ENCODE results near the gene CRLF1. TPM values are rescaled to one million over a fixed set of nuclear protein-coding genes. Genes with fewer than 3 reads are reported as not detected.

CRLF1 gene
- total RNA-seq, 2 experiments from 2014 or later = 1.3 TPM; not detected in 1

GRCh38 chr19:18647371-18647767 lies 40.8 kb upstream of the CRLF1 start:
- Histone ChIP-seq H3K27ac (ENCODE audit: low read depth, low read length, poor library complexity, severe bottlenecking) (no peak overlapping the region), H3K36me3 (ENCODE audit: insufficient read depth, low read length) (no peaks in the 10 kb centered on the region), H2AFZ (ENCODE audit: low read length) (no peak overlapping the region), H3K4me3 (ENCODE audit: low read depth, low read length, poor library complexity, severe bottlenecking) (no peak overlapping the region), H3K4me2 (ENCODE audit: low read length) (no peak overlapping the region), H3K9me2 (ENCODE audit: insufficient read depth, low read length) (no peaks in the 10 kb centered on the region), H4K20me1 (ENCODE audit: insufficient read depth, low read length) (no peaks in the 10 kb centered on the region), H3K9me3 (ENCODE audit: low read length) (no peaks in the 10 kb centered on the region), H3K79me2 (ENCODE audit: insufficient read depth, low read depth, low read length) (no peaks in the 10 kb centered on the region), H3K4me1 (ENCODE audit: insufficient read depth, low read length, poor library complexity, severe bottlenecking) (no peaks in the 10 kb centered on the region)
- ChIA-PET CTCF (ENCODE audit: unreplicated experiment) (no interaction called here), POLR2A (no interaction called here)
- no peak for TF ChIP-seq EZH2phosphoT487 (IDR thresholded peaks at IDR 0.05; ENCODE audit: borderline replicate concordance, low read depth, low read length)
- TF ChIP-seq CTCF (conservative IDR thresholded peaks at IDR 0.05; ENCODE audit: low read length) = no peak
- no peak for DNase-seq (ENCODE audit: low spot score)
- intact Hi-C loops (cut with micrococcal nuclease; ENCODE audit: unreplicated experiment) = no loop called here
- BruUV-seq (replicated peaks) = no TSS peak

GRCh38 chr19:18646535-18647370 lies 40.2 kb upstream of the CRLF1 start:
- BruUV-seq (replicated peaks) = no TSS peak
- DNase-seq (ENCODE audit: low spot score) = no peak
- Histone ChIP-seq H3K27ac (ENCODE audit: low read depth, low read length, poor library complexity, severe bottlenecking) (no peak overlapping the region), H3K9me2 (ENCODE audit: insufficient read depth, low read length) (no peaks in the 10 kb centered on the region), H3K79me2 (ENCODE audit: insufficient read depth, low read depth, low read length) (no peaks in the 10 kb centered on the region), H3K36me3 (ENCODE audit: insufficient read depth, low read length) (no peaks in the 10 kb centered on the region), H3K4me1 (ENCODE audit: insufficient read depth, low read length, poor library complexity, severe bottlenecking) (no peaks in the 10 kb centered on the region), H3K9me3 (ENCODE audit: low read length) (no peaks in the 10 kb centered on the region), H4K20me1 (ENCODE audit: insufficient read depth, low read length) (no peaks in the 10 kb centered on the region), H2AFZ (ENCODE audit: low read length) (no peak overlapping the region), H3K4me3 (ENCODE audit: low read depth, low read length, poor library complexity, severe bottlenecking) (no peak overlapping the region), H3K4me2 (ENCODE audit: low read length) (no peak overlapping the region)
- POLR2A ChIA-PET = no interaction called here
- intact Hi-C loops (cut with micrococcal nuclease; ENCODE audit: unreplicated experiment) = no loop called here
- CTCF ChIA-PET (ENCODE audit: unreplicated experiment) = no interaction called here
- TF ChIP-seq EZH2phosphoT487 (IDR thresholded peaks at IDR 0.05; ENCODE audit: borderline replicate concordance, low read depth, low read length) = no peak
- no peak for TF ChIP-seq CTCF (conservative IDR thresholded peaks at IDR 0.05; ENCODE audit: low read length)

- Histone ChIP-seq H2AFZ (ENCODE audit: low read length) (no peak overlapping the region), H3K27ac (ENCODE audit: low read depth, low read length, poor library complexity, severe bottlenecking) (no peak overlapping the region), H4K20me1 (ENCODE audit: insufficient read depth, low read length) (no peaks in the 10 kb centered on the region), H3K36me3 (ENCODE audit: insufficient read depth, low read length) (no peaks in the 10 kb centered on the region), H3K4me2 (ENCODE audit: low read length) (no peak overlapping the region), H3K9me3 (ENCODE audit: low read length) (no peaks in the 10 kb centered on the region), H3K4me3 (ENCODE audit: low read depth, low read length, poor library complexity, severe bottlenecking) (no peak overlapping the region), H3K4me1 (ENCODE audit: insufficient read depth, low read length, poor library complexity, severe bottlenecking) (no peaks in the 10 kb centered on the region), H3K79me2 (ENCODE audit: insufficient read depth, low read depth, low read length) (no peaks in the 10 kb centered on the region), H3K9me2 (ENCODE audit: insufficient read depth, low read length) (no peaks in the 10 kb centered on the region)
- no peak for DNase-seq (ENCODE audit: low spot score)
- POLR2A ChIA-PET = no interaction called here
- CTCF ChIA-PET (ENCODE audit: unreplicated experiment) = interaction anchor here (0.5 kb wide), 1 partner anchor 10 kb away, joined by 3 read pairs; no protein-coding TSS in a partner anchor
- no TSS peak for BruUV-seq (replicated peaks)
- TF ChIP-seq EZH2phosphoT487 (IDR thresholded peaks at IDR 0.05; ENCODE audit: borderline replicate concordance, low read depth, low read length) (no peak), CTCF (conservative IDR thresholded peaks at IDR 0.05; ENCODE audit: low read length) (no peak)
- intact Hi-C loops (cut with micrococcal nuclease; ENCODE audit: unreplicated experiment) = no loop called here
Measured at GRCh38 chr19:18645035-18645511, 38.5 kb upstream of the CRLF1 start.
